ENCODE results near the gene DENR.

- no peak for TF ChIP-seq EZH2 (optimal IDR thresholded peaks at IDR 0.05; ENCODE audit: low read depth, low read length)
- TF ChIP-seq CTCF (IDR thresholded peaks at IDR 0.05; ENCODE audit: low read length): no peak
- TF ChIP-seq EZH2phosphoT487 (IDR thresholded peaks at IDR 0.05; ENCODE audit: low read length): no peak
Observed at GRCh38 chr12:122757568-122757967, 4.9 kb downstream of the DENR start.
